OCI-LY7 (cell line): ENCODE data around the gene ZNF429.

Experiments used
- EZH2phosphoT487 ChIP-seq: fragments of 200-600 bp; sonication (generic); IDR thresholded peaks from 2 replicates; pipeline ENCODE4 v1.6.1; 2018; ENCODE audit warnings: low read depth, borderline replicate concordance, mild to moderate bottlenecking, mixed run types, antibody characterized with exemption, low read length, moderate library complexity, mixed read lengths
- TF ChIP-seq, protein P1 (sequence below): fragments of 200-600 bp; sonication (generic); conservative IDR thresholded peaks from 2 replicates; pipeline ENCODE4 v1.5.1; 2014; ENCODE audit warnings: mild to moderate bottlenecking, antibody characterized with exemption, low read length, moderate library complexity, mixed read lengths

GRCh38 chr19:21482863-21483276, 22.5 kb upstream of the ZNF429 start:
- no peak for TF ChIP-seq EZH2phosphoT487
- TF ChIP-seq, protein P1, sequence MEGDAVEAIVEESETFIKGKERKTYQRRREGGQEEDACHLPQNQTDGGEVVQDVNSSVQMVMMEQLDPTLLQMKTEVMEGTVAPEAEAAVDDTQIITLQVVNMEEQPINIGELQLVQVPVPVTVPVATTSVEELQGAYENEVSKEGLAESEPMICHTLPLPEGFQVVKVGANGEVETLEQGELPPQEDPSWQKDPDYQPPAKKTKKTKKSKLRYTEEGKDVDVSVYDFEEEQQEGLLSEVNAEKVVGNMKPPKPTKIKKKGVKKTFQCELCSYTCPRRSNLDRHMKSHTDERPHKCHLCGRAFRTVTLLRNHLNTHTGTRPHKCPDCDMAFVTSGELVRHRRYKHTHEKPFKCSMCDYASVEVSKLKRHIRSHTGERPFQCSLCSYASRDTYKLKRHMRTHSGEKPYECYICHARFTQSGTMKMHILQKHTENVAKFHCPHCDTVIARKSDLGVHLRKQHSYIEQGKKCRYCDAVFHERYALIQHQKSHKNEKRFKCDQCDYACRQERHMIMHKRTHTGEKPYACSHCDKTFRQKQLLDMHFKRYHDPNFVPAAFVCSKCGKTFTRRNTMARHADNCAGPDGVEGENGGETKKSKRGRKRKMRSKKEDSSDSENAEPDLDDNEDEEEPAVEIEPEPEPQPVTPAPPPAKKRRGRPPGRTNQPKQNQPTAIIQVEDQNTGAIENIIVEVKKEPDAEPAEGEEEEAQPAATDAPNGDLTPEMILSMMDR, result peak; percentile 83
